HG02938 (cell line): ENCODE measurements around the gene UBXN2A.
"Not testable (repeated sequence)": the region's sequence is repeated elsewhere in the genome, so short reads cannot be mapped to it uniquely, and the experiment has no call there.

ENCODE experiments used
- ATAC-seq: cut with Tn5 transposase; IDR thresholded peaks from one replicate; pipeline ENCODE4 v1.9.1; 2021; ENCODE audit warnings: mild to moderate bottlenecking, moderate library complexity; ENCODE audit not compliant: unreplicated experiment

UBXN2A gene

GRCh38 chr2:23940718-23941620 lies 706 bp downstream of the UBXN2A start:
- peak; percentile 62 for ATAC-seq

- ATAC-seq, result no peak
These were observed 1.4 kb downstream of the UBXN2A start for GRCh38 chr2:23941644-23942043.

DNA sequence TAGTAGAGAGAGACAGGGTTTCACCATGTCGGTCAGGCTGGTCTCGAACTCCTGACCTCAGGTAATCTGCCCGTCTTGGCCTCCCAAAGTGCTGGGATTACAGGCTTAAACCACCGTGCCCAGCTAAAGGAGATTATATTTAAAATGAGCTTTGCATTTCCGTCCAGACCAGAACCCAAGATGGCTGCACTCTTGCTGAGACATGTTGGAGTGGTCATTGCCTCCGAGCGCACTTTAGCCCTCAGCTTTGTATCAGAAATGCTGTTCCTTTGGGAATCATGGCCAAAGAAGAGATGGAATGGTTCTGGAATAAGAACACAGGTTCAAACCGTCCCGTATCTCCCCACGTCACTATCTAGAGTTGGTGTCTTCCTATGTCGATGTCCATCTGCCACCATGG lies 3.4 kb downstream of the UBXN2A start:
- ATAC-seq, result no peak

DNA sequence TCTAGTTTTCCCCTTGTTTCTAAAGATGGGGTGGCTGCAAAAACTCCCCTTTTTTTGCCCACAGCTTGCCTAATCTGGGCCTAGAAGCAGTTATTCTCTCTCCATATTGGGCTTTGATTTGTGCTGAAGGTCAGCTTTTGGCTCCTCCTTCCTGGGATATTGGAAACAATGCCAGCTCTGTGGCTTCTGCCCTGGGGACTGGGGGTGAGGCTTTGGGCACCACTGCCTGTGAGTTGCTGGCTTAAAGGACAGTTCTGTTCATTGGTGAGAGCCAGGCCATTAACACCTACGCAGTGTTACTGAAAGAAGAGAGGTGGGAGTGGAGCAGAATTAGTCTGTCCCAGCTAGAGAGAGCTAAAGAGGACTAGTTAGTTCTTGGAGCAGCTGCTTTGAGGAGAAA lies 4.3 kb downstream of the UBXN2A start:
- no peak for ATAC-seq

GRCh38 chr2:23944976-23945375 lies 4.7 kb downstream of the UBXN2A start:
- ATAC-seq, result no peak

DNA sequence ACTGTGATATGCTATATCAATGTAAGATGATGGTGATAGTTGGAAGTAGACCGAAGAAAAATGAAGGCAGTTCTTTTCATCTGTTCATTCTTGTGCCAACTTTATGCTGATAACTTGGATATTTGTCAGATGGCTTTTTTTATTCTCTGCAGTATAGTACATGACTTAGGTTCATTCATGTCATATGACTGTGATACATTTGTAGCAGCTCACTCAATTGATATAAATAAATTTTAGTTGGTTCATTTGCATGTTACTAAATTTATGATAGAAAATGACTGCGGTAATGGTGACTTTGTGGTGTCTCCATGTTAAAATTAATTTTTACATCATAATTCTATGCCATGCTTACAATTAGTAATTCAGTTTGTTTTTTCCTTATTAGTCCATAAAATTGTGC lies 7.1 kb downstream of the UBXN2A start:
- ATAC-seq, result no peak

DNA sequence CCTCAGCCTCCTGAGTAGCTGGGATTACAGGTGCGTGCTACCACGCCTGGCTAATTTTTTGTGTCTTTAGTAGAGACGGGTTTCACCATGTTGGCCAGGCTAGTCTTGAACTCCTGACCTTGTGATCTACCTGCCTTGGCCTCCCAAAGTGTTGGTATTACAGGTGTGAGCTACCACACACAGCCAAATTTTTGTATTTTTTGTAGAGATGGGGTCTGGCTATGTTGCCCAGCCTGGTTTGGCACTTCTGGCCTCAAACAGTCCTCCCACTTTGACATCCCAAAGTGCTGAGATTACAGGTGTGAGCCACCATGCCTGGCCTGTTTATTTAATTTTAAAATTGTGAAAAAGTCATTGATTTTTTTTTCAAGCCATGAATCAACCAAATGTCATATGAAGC lies 12.3 kb downstream of the UBXN2A start:
- ATAC-seq, result not testable (repeated sequence)

DNA sequence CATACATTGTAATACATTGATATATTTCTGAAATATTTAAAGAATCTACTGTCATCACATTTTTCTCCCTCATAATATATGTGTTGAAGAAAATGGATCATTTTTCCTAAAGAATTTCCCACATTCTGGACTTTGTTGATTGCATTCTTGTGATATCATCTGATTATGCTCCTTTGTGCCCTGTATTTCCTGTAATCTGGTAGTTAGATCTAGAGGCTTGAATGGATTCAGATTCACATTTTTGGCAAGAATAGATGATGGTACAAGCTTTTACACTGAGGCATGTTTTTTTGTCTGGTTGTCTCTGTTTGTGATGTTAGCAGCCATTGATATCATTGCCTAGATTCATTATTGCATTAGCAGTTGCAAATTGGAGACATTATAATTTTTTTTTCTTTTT lies 13.4 kb downstream of the UBXN2A start:
- no peak for ATAC-seq

GRCh38 chr2:23954325-23955014 lies 14.2 kb downstream of the UBXN2A start:
- ATAC-seq, result no peak

GRCh38 chr2:23967846-23968245 lies 27.6 kb downstream of the UBXN2A start:
- no peak for ATAC-seq

- no peak for ATAC-seq
These were observed 36.6 kb downstream of the UBXN2A start for GRCh38 chr2:23976883-23977282.

DNA sequence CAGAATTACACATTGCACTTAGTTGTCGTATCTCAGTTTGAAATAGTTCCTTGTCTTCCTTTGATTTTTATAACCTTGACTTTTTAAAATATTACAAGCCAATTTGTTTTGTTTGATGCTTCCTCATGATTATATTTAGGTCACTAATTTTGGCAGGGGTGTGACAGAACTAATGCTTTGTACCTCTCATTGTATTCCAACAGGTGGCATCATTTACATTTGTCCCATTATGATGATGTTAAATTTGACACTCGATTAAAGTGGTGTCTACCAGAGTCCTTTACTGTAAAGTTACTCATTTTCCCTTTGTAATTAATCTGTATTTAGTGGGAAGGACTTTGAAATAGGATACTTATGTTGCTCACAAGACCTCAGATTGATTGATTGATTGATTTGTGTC lies 48.1 kb downstream of the UBXN2A start:
- ATAC-seq, result no peak

GRCh38 chr2:23992931-23993330 lies 52.7 kb downstream of the UBXN2A start:
- ATAC-seq, result no peak

DNA sequence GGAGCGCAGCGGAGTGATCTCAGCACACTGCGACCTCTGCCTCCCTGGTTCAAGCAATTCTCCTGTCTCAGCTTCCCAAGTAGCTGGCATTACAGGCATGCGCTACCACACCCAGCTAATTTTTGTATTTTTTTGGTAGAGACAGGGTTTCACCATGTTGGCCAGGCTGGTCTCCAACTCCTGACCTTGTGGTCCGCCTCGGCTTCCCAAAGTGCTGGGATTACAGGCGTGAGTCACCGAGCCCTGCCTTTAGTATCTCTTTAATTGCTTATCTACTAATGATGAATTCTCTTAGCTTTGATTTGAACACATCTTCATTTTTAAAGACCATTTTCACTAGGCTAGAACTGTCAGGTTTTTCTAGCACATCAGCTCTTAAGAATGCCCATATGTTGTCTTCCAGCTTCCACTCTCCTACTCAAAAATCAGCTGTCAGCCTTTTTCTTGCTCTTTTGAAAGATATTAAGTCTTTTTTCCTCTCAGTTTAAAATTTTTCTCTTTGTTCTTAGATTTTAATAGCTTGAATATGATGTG lies 53.5 kb downstream of the UBXN2A start:
- ATAC-seq, result no peak

GRCh38 chr2:23994567-23994966 lies 54.3 kb downstream of the UBXN2A start:
- no peak for ATAC-seq

- ATAC-seq, result no peak
These were observed 67.4 kb downstream of the UBXN2A start for GRCh38 chr2:24007693-24008092.

GRCh38 chr2:24008672-24009366 lies 68.6 kb downstream of the UBXN2A start:
- ATAC-seq, result no peak

- ATAC-seq, result no peak
These were observed 69.1 kb downstream of the UBXN2A start for GRCh38 chr2:24009367-24009679.

- ATAC-seq, result no peak
These were observed 69.6 kb downstream of the UBXN2A start, which contains the start of gene MFSD2B for GRCh38 chr2:24009680-24010476. TSS of gene MFSD2B (plus strand) at chr2:24010085. CDS start at chr2:24010097, 12 bp downstream.

DNA sequence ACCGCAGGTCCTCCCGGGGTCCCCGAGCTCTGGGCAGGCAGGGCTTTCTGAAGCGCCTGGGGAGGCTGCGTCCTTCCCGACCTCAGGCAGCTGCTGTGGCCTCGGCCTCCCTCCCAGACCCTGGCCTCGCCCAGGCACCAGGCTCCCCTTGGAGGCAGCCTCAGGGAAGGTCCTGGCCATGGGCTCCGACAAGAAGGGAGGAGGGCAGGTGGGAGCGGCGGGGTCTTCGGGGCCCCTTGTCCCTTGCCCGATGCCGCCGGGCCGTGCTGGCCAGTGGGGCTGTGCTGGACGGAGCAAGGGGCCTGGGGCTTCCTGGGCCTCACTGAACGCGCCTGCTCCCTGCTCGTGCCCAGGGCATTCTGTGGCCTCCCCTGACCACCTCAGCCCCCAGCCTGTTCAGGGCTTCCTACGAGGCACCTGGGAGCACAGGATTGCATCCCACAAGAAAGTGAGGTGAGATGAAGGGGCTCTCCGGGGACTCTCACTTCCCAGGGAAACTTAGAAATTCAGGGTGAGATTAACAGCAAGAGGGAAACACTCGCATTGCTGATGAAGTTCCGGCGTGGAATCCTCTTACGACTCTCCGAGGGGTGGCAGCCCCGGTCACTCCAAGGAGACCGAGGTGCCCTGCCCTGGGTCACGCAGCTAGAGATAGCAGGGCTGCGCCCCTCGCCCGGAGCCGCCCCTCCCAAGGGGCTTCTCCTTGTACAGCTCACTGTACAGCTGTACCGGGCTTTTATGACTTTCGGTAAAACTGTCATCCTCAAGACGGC lies 70.4 kb downstream of the UBXN2A start:
- ATAC-seq, result no peak
